Omental fat pad (tissue), 4 donors: ENCODE data around the gene ANK2. TPM values are rescaled to one million over a fixed set of nuclear protein-coding genes. Genes with fewer than 3 reads are reported as not detected.

Source experiments
- ATAC-seq: fragments of 150-250 bp; one replicate; pipeline ENCODE4 v1.9.1; 2016; ENCODE audit warnings: mild to moderate bottlenecking, moderate library complexity; ENCODE audit not compliant: low FRiP score
- DNase-seq: peaks from one replicate; pipeline ENCODE4 v3.0.0-alpha.2; 2019; ENCODE audit warnings: low spot score
- CTCF ChIP-seq, 3 donors: fragments of 450-650 bp; IDR thresholded peaks; one replicate each; pipeline ENCODE4 v1.5.1; 2016 to 2017; ENCODE audit warnings: antibody characterized with exemption in 3 of 3, mild to moderate bottlenecking in 3 of 3, moderate library complexity in 2 of 3
- total RNA-seq, 4 donors: library from RNA; depleted of rRNA; stranded (reverse); fragments of >200 nt; gene quantifications; one replicate each; pipeline ENCODE4 v1.1.0, GENCODE V29; 2016

Gene ANK2
- total RNA-seq, 4 donors from 2014 or later: 51.4 to 200 (median 84.9) TPM

GRCh38 chr4:113050371-113050755 lies 910 bp downstream of the ANK2 start:
- ATAC-seq: no peak
- no peak for DNase-seq
- TF ChIP-seq CTCF (IDR thresholded peaks at IDR 0.05): no peak

GRCh38 chr4:113050837-113051236 lies 1.4 kb downstream of the ANK2 start:
- ATAC-seq (no peak), DNase-seq (no peak)
- no peak for TF ChIP-seq CTCF (IDR thresholded peaks at IDR 0.05)

- no peak for TF ChIP-seq CTCF (IDR thresholded peaks at IDR 0.05)
- ATAC-seq: no peak
- no peak for DNase-seq
Observed at GRCh38 chr4:113051361-113051760, 1.9 kb downstream of the ANK2 start.

GRCh38 chr4:113052379-113052951 lies 3.0 kb downstream of the ANK2 start:
- ATAC-seq: no peak
- no peak for DNase-seq
- TF ChIP-seq CTCF (IDR thresholded peaks at IDR 0.05): no peak

- DNase-seq: no peak
- ATAC-seq: no peak
- no peak for TF ChIP-seq CTCF (IDR thresholded peaks at IDR 0.05)
Observed at GRCh38 chr4:113053883-113054282, 4.4 kb downstream of the ANK2 start.

- DNase-seq (no peak), ATAC-seq (no peak)
- no peak for TF ChIP-seq CTCF (IDR thresholded peaks at IDR 0.05)
Observed at GRCh38 chr4:113056318-113056717, 6.9 kb downstream of the ANK2 start.

- TF ChIP-seq CTCF (IDR thresholded peaks at IDR 0.05): no peak
- DNase-seq: no peak
- no peak for ATAC-seq
Observed at GRCh38 chr4:113057891-113058290, 8.4 kb downstream of the ANK2 start.
